ENCODE data around the gene OCEL1. TPM values are rescaled to one million over a fixed set of nuclear protein-coding genes. Genes with fewer than 3 reads are reported as not detected.

OCEL1 gene
- total RNA-seq, 1 experiment from 2014 or later: 5.6 TPM

DNA sequence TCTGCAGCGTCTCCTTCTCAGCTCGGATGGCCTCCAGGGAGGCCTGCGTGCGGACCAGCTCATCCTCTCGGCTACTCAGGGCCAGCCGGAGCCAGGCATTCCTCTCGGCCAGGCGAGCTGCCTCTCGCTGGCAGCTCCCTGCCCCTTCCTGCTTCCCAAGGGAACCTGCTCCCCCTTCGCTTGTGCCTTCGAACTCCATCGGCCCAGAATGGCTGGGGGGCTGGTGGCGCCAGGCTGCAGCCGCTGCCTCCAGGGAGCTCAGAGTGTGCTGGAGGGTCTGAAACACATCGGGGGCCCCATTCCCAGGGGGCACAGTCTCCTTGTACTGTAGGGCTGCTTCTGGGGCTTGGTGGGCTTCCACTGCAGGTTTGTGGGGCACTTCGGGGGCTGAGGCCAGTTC, 36.5 kb downstream of the OCEL1 start:
- TF ChIP-seq EZH2phosphoT487 (IDR thresholded peaks at IDR 0.05; ENCODE audit: borderline replicate concordance, low read length): no peak
- TF ChIP-seq, protein P1, sequence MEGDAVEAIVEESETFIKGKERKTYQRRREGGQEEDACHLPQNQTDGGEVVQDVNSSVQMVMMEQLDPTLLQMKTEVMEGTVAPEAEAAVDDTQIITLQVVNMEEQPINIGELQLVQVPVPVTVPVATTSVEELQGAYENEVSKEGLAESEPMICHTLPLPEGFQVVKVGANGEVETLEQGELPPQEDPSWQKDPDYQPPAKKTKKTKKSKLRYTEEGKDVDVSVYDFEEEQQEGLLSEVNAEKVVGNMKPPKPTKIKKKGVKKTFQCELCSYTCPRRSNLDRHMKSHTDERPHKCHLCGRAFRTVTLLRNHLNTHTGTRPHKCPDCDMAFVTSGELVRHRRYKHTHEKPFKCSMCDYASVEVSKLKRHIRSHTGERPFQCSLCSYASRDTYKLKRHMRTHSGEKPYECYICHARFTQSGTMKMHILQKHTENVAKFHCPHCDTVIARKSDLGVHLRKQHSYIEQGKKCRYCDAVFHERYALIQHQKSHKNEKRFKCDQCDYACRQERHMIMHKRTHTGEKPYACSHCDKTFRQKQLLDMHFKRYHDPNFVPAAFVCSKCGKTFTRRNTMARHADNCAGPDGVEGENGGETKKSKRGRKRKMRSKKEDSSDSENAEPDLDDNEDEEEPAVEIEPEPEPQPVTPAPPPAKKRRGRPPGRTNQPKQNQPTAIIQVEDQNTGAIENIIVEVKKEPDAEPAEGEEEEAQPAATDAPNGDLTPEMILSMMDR (conservative IDR thresholded peaks at IDR 0.05; ENCODE audit: low read depth, low read length): no peak
- intact Hi-C loops (cut with micrococcal nuclease): no loop called here
- DNase-seq (no peak), ATAC-seq (no peak)
- Histone ChIP-seq H3K9me2 (replicated peaks; ENCODE audit: low read length) (no peaks in the 10 kb centered on the region), H3K27me3 (ENCODE audit: low read length) (no peaks in the 10 kb centered on the region), H4K20me1 (ENCODE audit: low read length) (no peaks in the 10 kb centered on the region), H3K79me2 (ENCODE audit: low read length) (peaks cover 1% of the 10 kb centered on the region), H3K9me3 (ENCODE audit: low read length) (0 out of 2 replicates have a peak, but pooled peaks cover 5% of the 10 kb centered on the region), H3F3A (ENCODE audit: low read length, unreplicated experiment) (no peaks in the 10 kb centered on the region), H3K9ac (ENCODE audit: low read length) (no peak overlapping the region), H3K4me2 (ENCODE audit: low read length) (no peak overlapping the region), H3K4me3 (ENCODE audit: low read length) (no peak overlapping the region), H2AFZ (ENCODE audit: low read length) (no peak overlapping the region), H3K36me3 (ENCODE audit: low read depth, low read length) (no peaks in the 10 kb centered on the region), H3K4me1 (ENCODE audit: insufficient read depth, low read length) (no peaks in the 10 kb centered on the region), H3K27ac (ENCODE audit: low read length) (no peak overlapping the region)
- no TSS peak for BruUV-seq (replicated peaks)
- POLR2A ChIA-PET (ENCODE audit: unreplicated experiment): no interaction called here
- CTCF ChIA-PET: interaction anchor here (0.9 kb wide), 1 partner anchor 8 kb away, joined by 5 read pairs; no protein-coding TSS in a partner anchor

DNA sequence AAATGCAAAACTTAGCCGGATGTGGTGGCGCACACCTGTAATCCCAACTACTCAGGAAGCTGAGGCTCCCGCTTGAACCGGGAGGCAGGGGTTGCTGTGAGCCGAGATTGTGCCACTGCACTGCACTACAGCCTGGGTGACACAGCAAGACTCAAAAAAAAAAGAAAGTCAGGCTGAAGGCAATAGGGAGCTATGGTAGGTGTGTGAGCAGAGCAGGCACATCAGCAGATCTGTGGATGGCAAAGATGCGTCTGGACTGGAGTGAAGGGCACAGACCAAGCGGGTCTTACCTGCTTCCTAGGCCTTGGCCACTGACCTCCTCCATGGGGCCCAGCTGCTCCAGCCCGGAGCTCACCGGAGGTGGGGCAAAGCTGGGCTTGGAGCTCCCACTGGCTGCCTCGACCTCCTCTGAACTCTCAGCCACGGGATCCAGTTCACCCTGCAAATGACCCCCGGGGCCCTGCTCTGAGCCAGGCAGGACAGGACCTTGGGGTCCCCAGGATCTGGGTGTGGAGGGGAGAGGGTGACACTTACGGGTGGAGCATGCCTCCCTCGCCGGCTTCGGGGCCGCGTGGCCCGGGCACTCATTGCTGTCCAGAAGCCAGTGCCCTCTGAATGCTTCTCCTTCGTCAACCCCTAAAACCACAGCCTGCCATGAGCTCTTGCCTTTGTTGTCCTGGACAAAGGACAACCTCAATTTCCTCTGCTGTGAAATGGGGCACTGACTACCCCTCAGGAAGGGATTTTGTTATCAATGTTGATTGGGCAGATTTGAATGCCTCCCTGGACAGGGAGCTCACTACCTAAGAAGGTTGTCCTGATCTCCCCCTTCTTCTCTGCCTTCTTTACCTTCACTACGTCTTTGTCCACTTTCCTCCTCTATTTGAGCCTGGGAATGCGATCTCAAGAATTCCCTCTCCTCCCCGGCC, 38.0 kb downstream of the OCEL1 start:
- H3K4me3 ChIP-seq (ENCODE audit: low read length): no peak overlapping the region
- ChIA-PET POLR2A (ENCODE audit: unreplicated experiment) (no interaction called here), CTCF (no interaction called here)
- H3K9me2 ChIP-seq (replicated peaks; ENCODE audit: low read length): no peaks in the 10 kb centered on the region
- no peak for DNase-seq
- H3K9ac ChIP-seq (ENCODE audit: low read length): no peak overlapping the region
- no peak for ATAC-seq
- BruUV-seq (replicated peaks): no TSS peak
- H3K36me3 ChIP-seq (ENCODE audit: low read depth, low read length): peaks cover 2% of the 10 kb centered on the region; the same call in 1 of the 2 replicates
- no peak overlapping the region for H2AFZ ChIP-seq (ENCODE audit: low read length)
- no peak overlapping the region for H3K4me2 ChIP-seq (ENCODE audit: low read length)
- no peak overlapping the region for H3K27ac ChIP-seq (ENCODE audit: low read length)
- TF ChIP-seq, protein P1 (conservative IDR thresholded peaks at IDR 0.05; ENCODE audit: low read depth, low read length): no peak
- TF ChIP-seq EZH2phosphoT487 (IDR thresholded peaks at IDR 0.05; ENCODE audit: borderline replicate concordance, low read length): no peak
- TF ChIP-seq EZH2 (IDR thresholded peaks at IDR 0.05; ENCODE audit: low read length, unreplicated experiment): no peak
- 0 out of 2 replicates have a peak, but pooled peaks cover 5% of the 10 kb centered on the region for H3K9me3 ChIP-seq (ENCODE audit: low read length)
- no peaks in the 10 kb centered on the region for H4K20me1 ChIP-seq (ENCODE audit: low read length)
- intact Hi-C loops (cut with micrococcal nuclease): no loop called here
- no peaks in the 10 kb centered on the region for H3K27me3 ChIP-seq (ENCODE audit: low read length)
- H3K79me2 ChIP-seq (ENCODE audit: low read length): peaks cover 15% of the 10 kb centered on the region
- no peaks in the 10 kb centered on the region for H3F3A ChIP-seq (ENCODE audit: low read length, unreplicated experiment)
- peaks cover 7% of the 10 kb centered on the region for H3K4me1 ChIP-seq (ENCODE audit: insufficient read depth, low read length)

DNA sequence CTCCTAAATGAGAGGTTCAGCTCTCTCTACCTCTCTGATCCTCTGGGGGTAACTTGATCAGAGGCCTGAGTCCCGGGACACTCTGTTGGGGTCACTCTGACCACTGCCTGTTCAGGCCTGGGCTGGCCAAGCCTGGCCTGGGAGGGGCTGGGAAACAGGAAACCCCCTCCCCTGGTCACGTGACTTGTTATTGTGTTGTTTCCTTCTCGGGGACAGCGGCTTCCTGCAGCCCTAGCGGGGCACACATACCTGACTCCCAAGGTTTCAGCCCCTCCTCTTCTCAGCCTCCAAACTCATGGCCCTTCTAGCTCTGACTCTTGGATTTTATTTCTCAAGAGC, 38.6 kb downstream of the OCEL1 start, which contains the start of gene USHBP1:
USHBP1 (minus strand) TSS at position 105 of the 339 bp plus-strand sequence. CDS start 446 bp downstream, outside the sequence.
- Histone ChIP-seq H3K9me2 (replicated peaks; ENCODE audit: low read length) (no peaks in the 10 kb centered on the region), H3K9ac (ENCODE audit: low read length) (no peak within 1 kb of the TSS), H2AFZ (ENCODE audit: low read length) (no peak within 1 kb of the TSS), H3K79me2 (ENCODE audit: low read length) (peaks cover 17% of the 10 kb centered on the region), H3K4me1 (ENCODE audit: insufficient read depth, low read length) (peaks cover 7% of the 10 kb centered on the region), H3K36me3 (ENCODE audit: low read depth, low read length) (peaks cover 3% of the 10 kb centered on the region; the same call in 1 of the 2 replicates), H4K20me1 (ENCODE audit: low read length) (no peaks in the 10 kb centered on the region), H3K27ac (ENCODE audit: low read length) (no peak within 1 kb of the TSS), H3K4me2 (ENCODE audit: low read length) (no peak within 1 kb of the TSS), H3F3A (ENCODE audit: low read length, unreplicated experiment) (no peaks in the 10 kb centered on the region), H3K4me3 (ENCODE audit: low read length) (no peak within 1 kb of the TSS), H3K9me3 (ENCODE audit: low read length) (0 out of 2 replicates have a peak, but pooled peaks cover 3% of the 10 kb centered on the region), H3K27me3 (ENCODE audit: low read length) (no peaks in the 10 kb centered on the region)
- BruUV-seq (replicated peaks): no TSS peak
- ATAC-seq: no peak
- no peak for TF ChIP-seq EZH2phosphoT487 (IDR thresholded peaks at IDR 0.05; ENCODE audit: borderline replicate concordance, low read length)
- TF ChIP-seq, protein P1 (conservative IDR thresholded peaks at IDR 0.05; ENCODE audit: low read depth, low read length): no peak
- TF ChIP-seq EZH2 (IDR thresholded peaks at IDR 0.05; ENCODE audit: low read length, unreplicated experiment): no peak
- intact Hi-C loops (cut with micrococcal nuclease): no loop called here
- DNase-seq: no peak
- POLR2A ChIA-PET (ENCODE audit: unreplicated experiment): no interaction called here
- CTCF ChIA-PET: no interaction called here
